IMR-90 (cell line): ENCODE measurements around the gene TMEM120A. TPM values are rescaled to one million over a fixed set of nuclear protein-coding genes. Genes with fewer than 3 reads are reported as not detected.

Experiments used
- ATAC-seq: fragments of 200-7000 bp; cut with Tn5 transposase; 2 replicates; pipeline ENCODE4 v1.9.1; 2020; ENCODE audit warnings: low read depth, mild to moderate bottlenecking, moderate library complexity
- BruUV-seq: library from RNA; stranded (reverse); fragments of 400-500 nt; replicated peaks from 2 replicates; lab custom pipeline; 2021; lab: Mats Ljungman, UMichigan
- CTCF ChIA-PET: fragments of 300-600 bp; formaldehyde crosslinking; extraction: SDS; loops from one replicate; lab custom pipeline; 2021; ENCODE audit warnings: antibody characterized with exemption; lab: Yijun Ruan, JAX
- POLR2A ChIA-PET: fragments of 300-600 bp; sonication (Branson Sonifier 250); formaldehyde crosslinking; loops from one replicate; lab custom pipeline; 2022; ENCODE audit warnings: antibody characterized with exemption; ENCODE audit not compliant: unreplicated experiment; lab: Charles Lee
- DNase-seq: peaks from one replicate; pipeline ENCODE4 v3.0.0; 2013
- H2AFZ ChIP-seq: replicated peaks from 2 replicates; pipeline ENCODE3; 2013; ENCODE audit warnings: low read length, mild to moderate bottlenecking; ENCODE audit not compliant: poor library complexity
- H2AK5ac ChIP-seq: 2 replicates; pipeline ENCODE4 v1.6.1; 2013; ENCODE audit warnings: low read depth, low read length, inconsistent platforms
- H2AK9ac ChIP-seq: replicated peaks from 2 replicates; pipeline ENCODE3; 2013; ENCODE audit warnings: mild to moderate bottlenecking, low read depth, low read length, moderate library complexity; ENCODE audit not compliant: poor library complexity
- H2BK120ac ChIP-seq: 2 replicates; pipeline ENCODE4 v1.6.1; 2013; ENCODE audit warnings: low read depth, low read length, inconsistent platforms
- H2BK15ac ChIP-seq: 3 replicates; pipeline ENCODE4 v1.6.1; 2013; ENCODE audit warnings: low read depth, low read length, inconsistent platforms
- H2BK20ac ChIP-seq: 2 replicates; pipeline ENCODE4 v1.6.1; 2013; ENCODE audit warnings: low read depth, mild to moderate bottlenecking, inconsistent platforms, low read length, moderate library complexity
- H2BK5ac ChIP-seq: 2 replicates; pipeline ENCODE4 v1.6.1; 2013; ENCODE audit warnings: mild to moderate bottlenecking, low read depth, low read length, inconsistent platforms; ENCODE audit not compliant: poor library complexity, severe bottlenecking
- H3K14ac ChIP-seq: replicated peaks from 2 replicates; pipeline ENCODE4 v1.6.1; 2013; ENCODE audit warnings: low read depth, low read length, inconsistent platforms
- H3K18ac ChIP-seq: 2 replicates; pipeline ENCODE4 v1.6.1; 2013; ENCODE audit warnings: low read depth, low read length, control low read depth
- H3K23ac ChIP-seq: 2 replicates; pipeline ENCODE4 v1.6.1; 2013; ENCODE audit warnings: low read depth, low read length, inconsistent platforms
- H3K27ac ChIP-seq: 2 replicates; pipeline ENCODE4 v1.5.1; 2013; ENCODE audit warnings: mild to moderate bottlenecking, control low read depth, low read length; ENCODE audit not compliant: insufficient read depth
- H3K27me3 ChIP-seq: 2 replicates; pipeline ENCODE4 v1.6.1; 2013; ENCODE audit warnings: low read length; ENCODE audit not compliant: control insufficient read depth, insufficient read depth
- H3K36me3 ChIP-seq: 2 replicates; pipeline ENCODE4 v1.6.1; 2013; ENCODE audit warnings: low read length, mixed read lengths; ENCODE audit not compliant: control insufficient read depth, insufficient read depth
- H3K4ac ChIP-seq: 2 replicates; pipeline ENCODE4 v1.6.1; 2013; ENCODE audit warnings: low read depth, low read length, inconsistent platforms
- H3K4me1 ChIP-seq: 2 replicates; pipeline ENCODE4 v1.6.1; 2013; ENCODE audit warnings: low read length, mixed read lengths; ENCODE audit not compliant: control insufficient read depth, insufficient read depth
- H3K4me2 ChIP-seq: 2 replicates; pipeline ENCODE4 v1.6.1; 2013; ENCODE audit warnings: low read depth, mild to moderate bottlenecking, control low read depth, low read length, moderate library complexity
- H3K4me3 ChIP-seq: 2 replicates; pipeline ENCODE4 v1.5.1; 2013; ENCODE audit warnings: low read depth, mild to moderate bottlenecking, control low read depth, low read length, moderate library complexity; ENCODE audit not compliant: insufficient read depth
- H3K56ac ChIP-seq: 2 replicates; pipeline ENCODE4 v1.6.1; 2013; ENCODE audit warnings: low read length, inconsistent platforms; ENCODE audit not compliant: insufficient read depth; ENCODE audit errors: extremely low read depth
- H3K79me1 ChIP-seq, 2 experiments: 2 replicates each; pipeline ENCODE4 v1.6.1; 2013; ENCODE audit warnings: low read length in 2 of 2, inconsistent platforms in 1 of 2, low read depth in 1 of 2
- H3K9ac ChIP-seq: 2 replicates; pipeline ENCODE4 v1.6.1; 2013; ENCODE audit warnings: low read depth, low read length, control low read depth
- H3K9me1 ChIP-seq: 2 replicates; pipeline ENCODE4 v1.6.1; 2013; ENCODE audit warnings: low read length, inconsistent platforms; ENCODE audit not compliant: insufficient read depth
- H3K9me3 ChIP-seq: 2 replicates; pipeline ENCODE4 v1.6.1; 2013; ENCODE audit warnings: low read length; ENCODE audit not compliant: control insufficient read depth, insufficient read depth
- H4K20me1 ChIP-seq: 2 replicates; pipeline ENCODE4 v1.6.1; 2013; ENCODE audit warnings: low read length, inconsistent platforms; ENCODE audit not compliant: insufficient read depth
- H4K5ac ChIP-seq: 2 replicates; pipeline ENCODE4 v1.6.1; 2013; ENCODE audit warnings: mild to moderate bottlenecking, low read depth, low read length, control low read depth
- H4K8ac ChIP-seq, 2 experiments: 2 replicates each; pipeline ENCODE4 v1.6.1; 2013; ENCODE audit warnings: low read depth in 2 of 2, low read length in 2 of 2, control low read depth in 1 of 2, inconsistent platforms in 1 of 2
- H4K91ac ChIP-seq: 2 replicates; pipeline ENCODE4 v1.6.1; 2013; ENCODE audit warnings: low read depth, low read length, inconsistent platforms; ENCODE audit not compliant: insufficient read depth
- CEBPB ChIP-seq: IDR thresholded peaks from 2 replicates; pipeline ENCODE4 v1.6.1; 2012; ENCODE audit warnings: low read depth, low read length, improper control_type of control experiment
- MAZ ChIP-seq: IDR thresholded peaks from 2 replicates; pipeline ENCODE4 v1.6.1; 2012; ENCODE audit warnings: low read depth, mild to moderate bottlenecking, low read length, improper control_type of control experiment, moderate library complexity, borderline replicate concordance
- WGBS, 2 experiments: methylation state at CpG; one replicate each; pipeline versions ENCODE4 v1.1.5 to v1.1.7; 2013; ENCODE audit warnings: missing lambda C conversion rate in 2 of 2; ENCODE audit not compliant: insufficient read length in 1 of 2; ENCODE audit errors: extremely low coverage in 2 of 2; 5-methylcytosine and 5-hydroxymethylcytosine counted together
- dilution Hi-C: fragments of 300-500 bp; cut with HindIII; formaldehyde crosslinking; loops from one replicate; pipeline ENCODE4 v1.14.3; 2018; ENCODE audit warnings: low sequenced_read_pairs; ENCODE audit not compliant: unreplicated experiment
- in situ Hi-C: fragments of 300-500 bp; cut with MboI; formaldehyde crosslinking; loops from 3 replicates; pipeline ENCODE4 v1.14.3; 2019; ENCODE audit warnings: low sequenced_read_pairs, inconsistent platforms, mixed read lengths
- intact Hi-C: fragments of 100-400 bp; cut with micrococcal nuclease; formaldehyde crosslinking; loops from 2 replicates; pipeline ENCODE4 v1.10.0; 2022
- polyA plus RNA-seq, 3 experiments: library from polyadenylated mRNA; depleted of rRNA; stranded (reverse); fragments of >200 nt; gene quantifications; 2 replicates each; pipeline ENCODE4 v1.2.3, GENCODE V29; 2012; ENCODE audit warnings: low replicate concordance in 1 of 3
- total RNA-seq: library from RNA; depleted of rRNA; stranded (reverse); fragments of >200 nt; gene quantifications from 2 replicates; pipeline ENCODE4 v1.2.3, GENCODE V29; 2012

Gene TMEM120A
- total and polyA plus RNA-seq, 2 of the 4 experiments (the other 2 are of a cell fraction), result 32.1 to 39.3 TPM

DNA sequence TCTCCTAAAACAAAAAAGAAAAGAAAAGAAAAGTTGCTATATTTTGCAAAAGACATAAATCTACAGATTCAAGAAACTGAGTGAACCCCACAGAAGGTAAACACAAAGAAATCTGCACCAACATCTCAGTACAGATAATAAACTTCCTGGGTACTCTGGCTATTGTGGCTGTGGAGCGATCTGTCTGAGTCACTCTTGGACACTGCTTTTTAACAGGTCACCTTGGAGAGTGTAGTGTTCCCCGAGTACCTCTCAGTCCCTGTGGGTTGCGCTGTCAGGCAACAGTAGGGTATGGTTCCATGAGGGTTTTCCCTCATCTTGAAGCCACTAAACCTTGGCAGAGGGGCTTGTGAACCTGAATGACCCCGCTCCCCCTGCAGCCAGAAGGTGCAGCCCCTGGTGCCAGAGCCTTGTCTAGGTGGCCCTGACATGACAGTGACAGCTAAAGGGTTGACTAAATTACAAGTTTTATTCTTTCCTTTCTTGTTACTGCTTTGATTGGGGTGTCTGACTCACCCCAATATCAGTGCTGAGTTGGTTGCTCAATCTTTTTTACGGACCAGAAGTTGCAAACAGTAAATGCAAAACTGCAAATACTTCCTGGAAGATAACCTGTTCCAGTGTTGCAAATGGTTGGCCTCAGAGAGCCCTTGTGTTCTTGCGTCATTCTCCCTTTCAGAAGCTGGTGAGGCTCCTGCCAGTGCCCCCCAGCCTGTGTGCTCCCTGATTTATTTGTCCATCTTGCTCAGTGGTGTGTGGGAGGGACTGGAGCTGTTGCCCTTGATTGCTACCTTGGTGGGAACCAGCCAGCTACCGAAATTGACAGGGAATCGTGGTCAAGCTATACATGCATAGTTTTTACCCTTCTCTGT lies 48.9 kb downstream of the TMEM120A start:
- no TSS peak for BruUV-seq

More for the DNA sequence above, 48.9 kb downstream of the TMEM120A start:
- in situ Hi-C loops, result no loop called here
- 0 out of 2 replicates have a peak overlapping the region, but pooled peaks have one; percentile 6 for H3K4ac ChIP-seq
- no peaks in the 10 kb centered on the region for H3K27me3 ChIP-seq
- H4K5ac ChIP-seq, result no peak overlapping the region
- no peak overlapping the region for H3K4me3 ChIP-seq
- H3K27ac ChIP-seq, result no peak overlapping the region
- POLR2A ChIA-PET, result interaction anchor here (0.6 kb wide), 1 partner anchor 410 kb away, joined by 3 read pairs; no protein-coding TSS in a partner anchor
- peaks cover 2% of the 10 kb centered on the region; the same call in 1 of the 2 replicates for H3K9me3 ChIP-seq
- no peak overlapping the region for H2BK120ac ChIP-seq
- dilution Hi-C loops, result no loop called here
- H2AK5ac ChIP-seq, result no peak overlapping the region
- ATAC-seq, result peak; percentile 35
- no peak overlapping the region for H2AFZ ChIP-seq
- peaks cover 9% of the 10 kb centered on the region for H3K4me1 ChIP-seq
- H3K9ac ChIP-seq, result no peak overlapping the region
- no peak overlapping the region for H3K14ac ChIP-seq
- H4K20me1 ChIP-seq, result peaks cover 3% of the 10 kb centered on the region; the same call in 1 of the 2 replicates
- H2BK15ac ChIP-seq, result no peak overlapping the region
- no peak overlapping the region for H2BK20ac ChIP-seq
- H3K9me1 ChIP-seq, result peaks cover 12% of the 10 kb centered on the region
- CTCF ChIA-PET, result no interaction called here
- H3K23ac ChIP-seq, result no peak overlapping the region
- no peak for TF ChIP-seq MAZ
- TF ChIP-seq CEBPB, result peak; percentile 83
- peak; percentile 35 for DNase-seq
- no peak overlapping the region for H4K91ac ChIP-seq
- H3K36me3 ChIP-seq, result peaks cover 4% of the 10 kb centered on the region; the same call in 1 of the 2 replicates
- H3K18ac ChIP-seq, result no peak overlapping the region
- 100% methylated on average over 3 of the region's 8 CpGs; no CpG with 5 or more reads in 1 of the 2 experiments for WGBS, 2 experiments
- H3K79me1 ChIP-seq, result peaks cover 3 to 60% of the 10 kb centered on the region in 2 experiments; a peak in 3 of 4 replicates
- intact Hi-C loops, result no loop called here
- no peak overlapping the region for H3K56ac ChIP-seq
- H4K8ac ChIP-seq, result no peak overlapping the region
- no peak overlapping the region for H2BK5ac ChIP-seq
- no peak overlapping the region for H3K4me2 ChIP-seq
- no peak overlapping the region for H2AK9ac ChIP-seq
